Skeletal muscle cell (primary cell): Measurements from ENCODE around the gene CARD6.
"Not testable (repeated sequence)": the region's sequence is repeated elsewhere in the genome, so short reads cannot be mapped to it uniquely, and the experiment has no call there.

Source experiments
- DNase-seq: peaks from one replicate; pipeline ENCODE4 v3.0.0-alpha.2; 2010; ENCODE audit warnings: low read depth
- H3K4me3 ChIP-seq: 2 replicates; pipeline ENCODE4 v1.5.1; 2011; ENCODE audit warnings: low read depth, mild to moderate bottlenecking, control low read depth, low read length, moderate library complexity

CARD6 gene

GRCh38 chr5:40841068-40841805, at the start of gene CARD6:
CARD6 (plus strand) TSS chr5:40841367; CDS start chr5:40841383, 16 bp downstream.
- peak within 1 kb of the TSS; percentile 36 for H3K4me3 ChIP-seq
- DNase-seq = no peak

GRCh38 chr5:40791715-40792139, 49.4 kb upstream of the CARD6 start:
- no peak for DNase-seq
- H3K4me3 ChIP-seq = no peak overlapping the region

- not testable (repeated sequence) for H3K4me3 ChIP-seq, DNase-seq
Observed at GRCh38 chr5:40792691-40793090, 48.5 kb upstream of the CARD6 start.

GRCh38 chr5:40794340-40794739, 46.8 kb upstream of the CARD6 start:
- H3K4me3 ChIP-seq, DNase-seq: not testable (repeated sequence)

GRCh38 chr5:40794877-40795276, 46.3 kb upstream of the CARD6 start:
- not testable (repeated sequence) for H3K4me3 ChIP-seq, DNase-seq

GRCh38 chr5:40796487-40796889, 44.7 kb upstream of the CARD6 start:
- peak overlapping the region; percentile 87 for H3K4me3 ChIP-seq
- DNase-seq = peak; percentile 72

GRCh38 chr5:40797273-40798011, 43.7 kb upstream of the CARD6 start:
- peak overlapping the region; percentile 87 for H3K4me3 ChIP-seq
- DNase-seq = no peak

- peak within 1 kb of the TSS; percentile 87 for H3K4me3 ChIP-seq
- DNase-seq = peak; percentile 59
Observed at GRCh38 chr5:40798012-40798800, 43.0 kb upstream of the CARD6 start, which contains the start of gene PRKAA1. PRKAA1 (minus strand) TSS chr5:40798374; CDS start chr5:40798189, 185 bp downstream.

GRCh38 chr5:40798801-40799210, 42.4 kb upstream of the CARD6 start:
- H3K4me3 ChIP-seq = peak overlapping the region; percentile 87
- DNase-seq = no peak

- no peak for DNase-seq
- H3K4me3 ChIP-seq = peak overlapping the region; percentile 87
Observed at GRCh38 chr5:40799258-40799657, 41.9 kb upstream of the CARD6 start.

- no peak for DNase-seq
- no peak overlapping the region for H3K4me3 ChIP-seq
Observed at GRCh38 chr5:40801771-40802562, 39.2 kb upstream of the CARD6 start.

- no peak for DNase-seq
Observed at GRCh38 chr5:40812125-40812524, 29.0 kb upstream of the CARD6 start.

GRCh38 chr5:40813698-40814281, 27.4 kb upstream of the CARD6 start:
- DNase-seq = no peak
- no peak overlapping the region for H3K4me3 ChIP-seq

More at GRCh38 chr5:40812125-40812524, 29.0 kb upstream of the CARD6 start:
- no peak overlapping the region for H3K4me3 ChIP-seq

- DNase-seq = no peak
- no peak overlapping the region for H3K4me3 ChIP-seq
Observed at GRCh38 chr5:40823459-40823858, 17.7 kb upstream of the CARD6 start.

- not testable (repeated sequence) for H3K4me3 ChIP-seq, DNase-seq
Observed at GRCh38 chr5:40825461-40826043, 15.6 kb upstream of the CARD6 start.

- DNase-seq = no peak
- H3K4me3 ChIP-seq = no peak overlapping the region
Observed at GRCh38 chr5:40826489-40827187, 14.5 kb upstream of the CARD6 start.

- no peak for DNase-seq
- no peak overlapping the region for H3K4me3 ChIP-seq
Observed at GRCh38 chr5:40827188-40827977, 13.8 kb upstream of the CARD6 start.
